GM20431 (cell line): ENCODE data around the gene GALNT2.

Experiments used
- in situ Hi-C: fragments of 300-500 bp; cut with MseI, MboI; formaldehyde crosslinking; loops from one replicate; pipeline ENCODE4 v1.15.0; 2020; ENCODE audit warnings: low sequenced_read_pairs; ENCODE audit not compliant: unreplicated experiment

Gene GALNT2

GRCh38 chr1:230141797-230142607 lies 75.0 kb downstream of the GALNT2 start:
- in situ Hi-C loops: no loop called here

GRCh38 chr1:230142608-230143210 lies 75.7 kb downstream of the GALNT2 start:
- in situ Hi-C loops: no loop called here

DNA sequence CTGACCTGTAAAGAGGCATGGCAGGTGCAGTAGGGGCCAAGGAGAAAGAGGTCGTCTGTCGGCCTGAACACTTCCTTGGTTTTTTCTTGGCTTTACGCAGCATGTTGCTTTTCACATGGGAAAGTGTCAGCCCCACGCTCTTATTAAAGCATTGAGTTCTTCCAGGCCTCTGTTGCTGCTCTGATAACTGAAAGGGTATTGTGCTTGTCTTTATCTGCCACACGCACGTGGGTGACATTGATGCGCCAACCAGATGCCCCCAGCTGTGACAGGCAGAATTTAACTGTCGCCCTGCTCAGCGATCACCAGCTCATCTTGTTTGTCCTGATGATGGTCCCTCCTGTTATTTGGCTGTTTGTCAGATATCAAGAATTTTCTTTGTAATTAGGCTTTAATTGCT lies 76.5 kb downstream of the GALNT2 start:
- in situ Hi-C loops: no loop called here

DNA sequence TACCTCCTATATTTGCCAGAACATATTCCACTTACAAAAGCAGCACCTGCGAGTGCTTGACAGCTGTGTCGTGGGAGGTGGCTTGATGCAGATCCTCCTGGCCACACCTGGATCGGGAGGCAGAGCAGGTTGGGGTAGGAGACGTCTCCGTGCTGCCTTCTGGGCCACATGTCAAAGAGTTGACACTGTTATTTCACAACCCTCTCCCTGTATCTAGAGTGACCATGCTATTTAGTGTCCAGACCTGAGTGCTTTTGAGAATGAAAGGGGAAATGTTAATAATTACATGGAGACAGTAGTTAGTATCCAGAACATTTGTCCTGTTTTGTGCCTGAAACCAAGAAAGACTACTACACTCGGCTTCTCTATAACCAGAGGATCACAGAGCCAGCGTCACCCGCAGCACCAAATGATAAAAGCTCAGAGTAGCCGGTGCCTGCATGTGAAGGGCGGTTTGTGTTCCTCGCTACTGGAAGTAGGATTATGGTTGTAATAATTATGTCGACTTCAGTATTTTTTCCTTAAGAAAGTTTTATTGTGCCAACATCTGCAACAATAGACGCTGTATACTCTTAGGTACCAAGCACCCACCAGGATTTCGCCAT lies 77.1 kb downstream of the GALNT2 start:
- in situ Hi-C loops: no loop called here

DNA sequence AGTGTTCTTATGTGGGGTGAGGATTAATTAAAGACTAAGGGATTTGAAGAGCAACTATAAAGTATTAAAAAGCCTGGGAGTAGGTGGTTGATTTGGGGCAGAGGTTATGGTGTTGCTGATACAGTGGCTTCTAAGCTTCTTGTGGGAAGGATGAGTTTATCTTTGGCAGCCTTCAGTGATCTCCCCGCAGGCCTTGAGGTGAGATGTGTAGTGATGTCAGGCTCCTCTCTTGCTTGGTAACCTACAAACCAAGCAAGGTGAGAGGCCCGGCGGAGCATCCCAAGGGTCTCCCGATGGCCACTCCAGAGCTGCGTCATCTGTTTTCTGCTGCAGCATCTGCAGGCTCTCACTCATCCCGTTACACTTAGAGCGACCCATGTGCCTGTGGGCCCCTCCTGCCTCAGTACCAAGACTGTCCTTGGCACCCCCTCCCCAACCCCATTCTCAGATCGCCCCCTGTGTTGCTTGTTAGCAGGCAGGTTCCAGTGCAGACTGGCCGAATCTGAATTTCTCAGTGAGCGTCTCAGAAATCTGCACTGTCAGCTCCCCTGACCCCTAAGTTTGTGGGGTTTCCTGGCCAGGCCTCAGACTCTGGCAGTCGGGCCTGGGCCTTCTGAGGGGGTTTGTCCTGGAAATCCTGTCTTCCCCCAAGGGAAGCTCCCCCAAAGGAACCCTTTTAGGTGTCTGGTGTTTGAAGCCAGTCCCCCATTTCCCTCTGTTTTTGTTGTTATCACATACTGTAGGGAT lies 77.9 kb downstream of the GALNT2 start:
- in situ Hi-C loops: no loop called here

DNA sequence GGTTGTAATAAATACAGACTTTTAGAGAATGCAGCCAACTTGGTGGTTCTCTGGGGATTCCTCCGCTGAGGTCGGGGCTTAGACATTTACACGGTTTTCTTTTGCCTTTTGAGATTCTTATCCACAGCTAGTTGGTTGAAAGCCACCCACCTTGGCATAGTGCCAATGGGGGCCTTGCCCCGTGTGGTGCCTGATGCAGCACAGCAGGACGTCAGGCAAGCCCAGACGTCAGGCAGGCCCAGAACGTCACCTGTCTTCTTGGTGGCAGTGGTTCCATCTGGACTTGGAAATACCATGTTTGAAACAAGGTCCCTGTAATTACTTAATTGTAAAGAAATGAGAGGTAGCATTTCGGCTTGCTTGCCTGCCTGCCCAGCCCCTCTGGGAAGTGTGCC lies 78.5 kb downstream of the GALNT2 start:
- in situ Hi-C loops: no loop called here

DNA sequence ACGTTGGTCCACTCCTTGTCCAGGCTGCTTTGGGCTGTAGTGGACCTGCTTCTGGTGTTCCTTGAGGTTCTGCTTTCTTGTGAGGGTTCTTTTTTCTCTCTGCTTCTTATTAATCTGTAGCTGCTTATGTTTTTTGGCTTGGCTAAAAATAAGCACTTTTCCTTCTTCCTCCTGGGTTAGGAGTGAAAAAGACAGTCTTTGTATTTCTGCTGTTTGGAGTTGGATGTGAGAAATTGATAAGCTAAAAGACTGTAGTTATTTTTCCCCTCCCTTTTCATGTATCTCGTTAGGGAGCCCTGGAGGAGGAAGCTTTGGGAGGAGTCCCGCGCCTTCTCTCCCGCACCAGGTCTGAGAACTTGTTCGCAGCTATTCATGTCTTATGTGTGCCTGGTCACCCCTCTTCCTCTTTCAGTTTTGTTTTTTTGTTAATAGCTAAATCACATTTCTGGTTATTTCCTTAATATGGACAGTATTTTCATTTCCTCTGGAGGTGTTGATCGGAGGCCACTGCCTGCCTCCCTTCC lies 79.0 kb downstream of the GALNT2 start:
- in situ Hi-C loops: no loop called here

DNA sequence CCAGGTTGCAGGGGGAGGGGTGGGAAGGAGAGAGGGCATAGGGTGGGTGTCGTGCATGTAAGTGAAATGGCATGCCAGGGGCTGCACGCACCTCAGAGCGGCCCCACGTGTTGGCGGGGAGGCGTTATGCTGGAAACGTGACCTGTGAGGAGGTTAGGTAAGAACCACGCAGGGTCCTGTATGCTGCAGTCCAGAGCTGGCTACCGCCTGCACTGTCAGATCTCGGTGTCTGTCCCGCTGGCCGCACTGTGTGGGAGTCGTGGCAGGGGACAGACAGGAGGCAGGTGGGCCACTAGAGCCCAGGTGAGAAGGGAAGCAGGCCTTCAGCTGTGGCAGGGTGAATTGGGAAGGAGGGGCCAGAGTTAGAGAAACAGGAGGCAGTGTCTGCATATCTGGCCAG lies 79.7 kb downstream of the GALNT2 start:
- in situ Hi-C loops: no loop called here

DNA sequence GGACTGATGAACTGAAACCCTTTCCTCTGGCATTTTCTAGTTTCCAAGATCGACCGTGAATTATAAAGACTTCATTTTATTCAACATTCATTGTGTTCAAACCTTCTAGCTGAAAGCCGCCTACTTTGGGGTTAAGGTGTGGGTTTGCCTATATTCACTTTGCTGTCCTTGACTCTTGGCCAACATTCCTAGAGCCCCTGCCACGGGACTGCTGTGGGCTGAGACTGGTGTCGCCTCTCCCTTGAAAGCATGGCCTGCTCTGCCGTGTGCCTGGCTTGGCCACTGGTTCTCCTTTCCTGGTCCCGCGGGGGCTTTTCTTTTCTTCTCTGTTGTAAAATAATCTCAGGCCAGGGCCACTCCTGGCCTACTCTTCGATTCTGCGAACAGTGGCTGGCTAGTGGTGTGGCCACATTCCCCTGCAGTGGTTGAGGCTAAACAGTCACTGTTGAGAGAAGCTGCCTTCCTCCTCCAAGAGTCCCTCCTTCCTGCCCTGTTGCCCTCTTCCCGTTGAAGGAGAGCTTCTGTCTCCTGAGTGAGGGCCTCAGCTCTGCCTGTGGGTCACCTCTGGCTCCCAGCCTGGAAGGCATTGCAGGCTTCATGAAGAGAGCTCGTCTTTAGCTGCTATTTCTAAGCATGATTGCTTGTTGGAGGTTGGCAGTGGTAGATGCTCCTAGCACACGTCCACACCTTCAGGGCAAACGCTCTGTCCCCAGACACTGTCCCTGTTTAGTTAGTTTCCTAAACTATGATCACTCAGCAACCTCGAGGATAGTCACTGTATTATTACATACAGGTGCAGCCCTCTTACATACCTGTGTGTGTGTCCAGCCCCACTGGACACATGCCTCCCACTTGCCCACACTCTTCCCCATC lies 80.5 kb downstream of the GALNT2 start:
- in situ Hi-C loops: no loop called here

- in situ Hi-C loops: no loop called here
Measured at GRCh38 chr1:230148126-230148652, 81.2 kb downstream of the GALNT2 start.

DNA sequence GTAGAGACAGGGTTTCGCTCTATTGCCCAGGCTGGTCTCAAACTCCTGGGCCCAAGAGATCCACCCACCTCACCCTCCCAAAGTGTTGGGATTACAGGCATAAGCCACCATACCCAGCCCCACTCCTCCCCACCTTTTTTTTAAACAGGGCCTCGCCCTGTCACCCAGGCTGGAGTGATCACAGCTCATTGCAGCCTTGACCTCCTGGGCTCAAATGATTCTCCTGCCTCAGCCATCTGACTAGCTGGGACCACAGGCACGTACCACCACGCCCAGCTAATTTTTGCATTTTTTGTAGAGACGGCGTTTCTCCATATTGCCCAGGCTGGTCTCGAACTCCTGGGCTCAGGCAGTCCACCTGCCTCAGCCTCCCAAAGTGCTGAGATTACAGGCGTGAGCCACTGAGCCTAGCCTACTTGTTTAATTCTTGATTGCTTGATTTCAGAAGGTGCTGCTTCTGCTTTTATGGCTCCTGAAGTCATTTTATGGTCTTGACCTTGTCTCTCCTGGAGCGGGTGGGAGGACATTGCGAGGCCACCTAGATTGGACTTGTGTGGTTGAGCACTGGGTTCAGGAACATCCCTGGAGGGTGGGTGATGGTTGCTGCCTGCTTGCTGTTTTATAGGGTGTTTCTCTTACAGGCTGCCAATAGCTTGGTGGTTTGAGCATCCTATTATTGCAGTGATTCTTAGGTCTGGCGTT lies 81.9 kb downstream of the GALNT2 start:
- in situ Hi-C loops: no loop called here

GRCh38 chr1:230149751-230150584 lies 82.9 kb downstream of the GALNT2 start:
- in situ Hi-C loops: no loop called here

GRCh38 chr1:230150615-230151014 lies 83.6 kb downstream of the GALNT2 start:
- in situ Hi-C loops: no loop called here

- in situ Hi-C loops: no loop called here
Measured at GRCh38 chr1:230151924-230152468, 85.0 kb downstream of the GALNT2 start.

DNA sequence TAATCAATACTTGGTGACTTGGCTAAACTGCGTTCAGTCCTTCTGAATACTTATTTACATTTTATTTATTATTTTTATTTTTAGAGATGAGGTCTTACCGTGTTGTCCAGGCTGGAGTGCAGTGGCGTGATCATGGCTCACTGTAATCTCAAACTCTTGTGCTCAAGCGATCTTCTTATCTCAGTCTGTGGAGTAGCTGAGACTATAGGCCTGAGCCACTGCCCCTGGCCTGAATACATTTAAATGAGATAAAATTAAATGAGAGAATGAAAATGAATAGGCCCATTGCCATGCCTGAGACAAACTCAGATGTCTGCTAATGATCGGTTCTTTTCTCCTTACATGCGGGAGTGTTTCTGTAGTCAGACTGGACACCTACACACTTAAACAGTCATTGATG lies 86.0 kb downstream of the GALNT2 start:
- in situ Hi-C loops: no loop called here

GRCh38 chr1:230153641-230154296 lies 86.7 kb downstream of the GALNT2 start:
- in situ Hi-C loops: no loop called here

- in situ Hi-C loops: no loop called here
Measured at GRCh38 chr1:230155021-230155420, 88.0 kb downstream of the GALNT2 start.
